ENCODE results near the gene KSR2.
"Not testable (repeated sequence)": the region's sequence is repeated elsewhere in the genome, so short reads cannot be mapped to it uniquely, and the experiment has no call there.

The KSR2 gene

GRCh38 chr12:117860111-117860510 lies 108.7 kb downstream of the KSR2 start:
- in situ Hi-C loops (cut with MboI; ENCODE audit: low sequenced_read_pairs, unreplicated experiment) = no loop called here
- TF ChIP-seq, protein P1, sequence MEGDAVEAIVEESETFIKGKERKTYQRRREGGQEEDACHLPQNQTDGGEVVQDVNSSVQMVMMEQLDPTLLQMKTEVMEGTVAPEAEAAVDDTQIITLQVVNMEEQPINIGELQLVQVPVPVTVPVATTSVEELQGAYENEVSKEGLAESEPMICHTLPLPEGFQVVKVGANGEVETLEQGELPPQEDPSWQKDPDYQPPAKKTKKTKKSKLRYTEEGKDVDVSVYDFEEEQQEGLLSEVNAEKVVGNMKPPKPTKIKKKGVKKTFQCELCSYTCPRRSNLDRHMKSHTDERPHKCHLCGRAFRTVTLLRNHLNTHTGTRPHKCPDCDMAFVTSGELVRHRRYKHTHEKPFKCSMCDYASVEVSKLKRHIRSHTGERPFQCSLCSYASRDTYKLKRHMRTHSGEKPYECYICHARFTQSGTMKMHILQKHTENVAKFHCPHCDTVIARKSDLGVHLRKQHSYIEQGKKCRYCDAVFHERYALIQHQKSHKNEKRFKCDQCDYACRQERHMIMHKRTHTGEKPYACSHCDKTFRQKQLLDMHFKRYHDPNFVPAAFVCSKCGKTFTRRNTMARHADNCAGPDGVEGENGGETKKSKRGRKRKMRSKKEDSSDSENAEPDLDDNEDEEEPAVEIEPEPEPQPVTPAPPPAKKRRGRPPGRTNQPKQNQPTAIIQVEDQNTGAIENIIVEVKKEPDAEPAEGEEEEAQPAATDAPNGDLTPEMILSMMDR (IDR thresholded peaks at IDR 0.05; ENCODE audit: borderline replicate concordance, control extremely low read depth, extremely low read depth, insufficient read depth, missing control alignments) = no peak
- DNase-seq (ENCODE audit: low spot score) = no peak

GRCh38 chr12:117857632-117858612 lies 110.9 kb downstream of the KSR2 start:
- TF ChIP-seq, protein P1 (IDR thresholded peaks at IDR 0.05; ENCODE audit: borderline replicate concordance, control extremely low read depth, extremely low read depth, insufficient read depth, missing control alignments) = peak; percentile 56
- DNase-seq (ENCODE audit: low spot score) = peak; percentile 82
- in situ Hi-C loops (cut with MboI; ENCODE audit: low sequenced_read_pairs, unreplicated experiment) = no loop called here

GRCh38 chr12:117857139-117857538 lies 111.7 kb downstream of the KSR2 start:
- in situ Hi-C loops (cut with MboI; ENCODE audit: low sequenced_read_pairs, unreplicated experiment); DNase-seq (ENCODE audit: low spot score): not testable (repeated sequence)

DNA sequence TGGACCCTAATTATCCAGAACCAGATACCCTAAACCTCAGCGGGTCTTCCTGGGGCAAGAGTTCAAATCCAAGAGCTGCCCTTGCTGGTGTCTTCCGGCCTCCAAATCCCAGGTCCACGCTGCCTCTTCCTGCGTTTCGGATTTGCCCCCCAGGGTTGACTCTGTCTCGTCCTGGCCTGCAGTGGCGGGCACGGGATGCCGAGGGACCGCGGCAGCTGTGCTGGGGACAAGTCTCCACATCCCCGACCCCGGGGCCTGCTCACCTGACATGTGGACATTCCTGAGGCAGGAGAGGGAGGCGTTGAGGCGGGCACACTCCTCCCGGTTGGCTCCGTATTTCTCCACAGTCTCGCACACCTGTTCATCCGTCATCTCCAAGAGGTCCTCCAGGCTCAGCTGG lies 113.6 kb downstream of the KSR2 start:
- in situ Hi-C loops (cut with MboI; ENCODE audit: low sequenced_read_pairs, unreplicated experiment) = no loop called here
- TF ChIP-seq, protein P1 (IDR thresholded peaks at IDR 0.05; ENCODE audit: borderline replicate concordance, control extremely low read depth, extremely low read depth, insufficient read depth, missing control alignments) = no peak

GRCh38 chr12:117854339-117855012 lies 114.3 kb downstream of the KSR2 start:
- in situ Hi-C loops (cut with MboI; ENCODE audit: low sequenced_read_pairs, unreplicated experiment) = no loop called here
- peak; percentile 67 for DNase-seq (ENCODE audit: low spot score)
- TF ChIP-seq, protein P1 (IDR thresholded peaks at IDR 0.05; ENCODE audit: borderline replicate concordance, control extremely low read depth, extremely low read depth, insufficient read depth, missing control alignments) = peak; percentile 30

More for the DNA sequence above, 113.6 kb downstream of the KSR2 start:
- DNase-seq (ENCODE audit: low spot score) = no peak

DNA sequence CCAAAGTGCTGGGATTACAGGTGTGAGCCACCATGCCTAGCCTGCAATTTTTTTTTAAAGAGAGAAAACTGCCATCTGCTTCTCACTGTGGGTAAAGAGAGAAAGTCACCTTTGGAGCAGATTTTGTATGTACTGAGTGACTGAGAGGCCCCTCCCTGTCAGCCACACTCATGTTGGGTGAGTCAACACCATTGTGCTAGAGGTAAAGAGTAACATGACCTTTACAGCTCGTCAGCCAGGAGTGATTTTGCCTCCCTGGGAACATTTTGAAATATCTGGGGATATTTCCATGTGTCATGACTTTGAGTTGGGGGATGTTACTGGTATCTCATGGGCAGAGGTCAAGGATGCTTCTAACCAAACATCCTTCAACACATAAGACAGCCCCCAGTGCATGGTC lies 115.2 kb downstream of the KSR2 start:
- TF ChIP-seq, protein P1 (IDR thresholded peaks at IDR 0.05; ENCODE audit: borderline replicate concordance, control extremely low read depth, extremely low read depth, insufficient read depth, missing control alignments) = no peak
- in situ Hi-C loops (cut with MboI; ENCODE audit: low sequenced_read_pairs, unreplicated experiment) = no loop called here
- no peak for DNase-seq (ENCODE audit: low spot score)

- in situ Hi-C loops (cut with MboI; ENCODE audit: low sequenced_read_pairs, unreplicated experiment) = no loop called here
- TF ChIP-seq, protein P1 (IDR thresholded peaks at IDR 0.05; ENCODE audit: borderline replicate concordance, control extremely low read depth, extremely low read depth, insufficient read depth, missing control alignments) = peak; percentile 65
- DNase-seq (ENCODE audit: low spot score) = peak; percentile 65
These were observed 118.7 kb downstream of the KSR2 start for GRCh38 chr12:117850048-117850447.
